ENCODE results near the gene CCNE1. TPM values are rescaled to one million over a fixed set of nuclear protein-coding genes. Genes with fewer than 3 reads are reported as not detected.

The CCNE1 gene
- total RNA-seq, 1 donor = 4.7 TPM

- Histone ChIP-seq H3K4me2 (ENCODE audit: insufficient read depth, low read length) (no peak overlapping the region), H3K79me2 (ENCODE audit: insufficient read depth, low read length) (no peaks in the 10 kb centered on the region), H3K4me1 (ENCODE audit: insufficient read depth, low read length) (no peaks in the 10 kb centered on the region), H3K27me3 (ENCODE audit: insufficient read depth, low read length) (no peaks in the 10 kb centered on the region), H3K4me3 (ENCODE audit: insufficient read depth, low read length) (no peak overlapping the region), H4K20me1 (ENCODE audit: insufficient read depth, low read length) (no peaks in the 10 kb centered on the region), H3K27ac (ENCODE audit: low read depth, low read length) (no peak overlapping the region), H2AFZ (ENCODE audit: low read length) (no peak overlapping the region), H3K36me3 (ENCODE audit: insufficient read depth, low read length) (no peaks in the 10 kb centered on the region), H3K9me3 (ENCODE audit: low read depth, low read length) (no peaks in the 10 kb centered on the region)
- TF ChIP-seq CTCF (IDR thresholded peaks at IDR 0.05; ENCODE audit: extremely low read depth, low read depth, low read length) = no peak
- no peak for DNase-seq (ENCODE audit: insufficient read length, low spot score, missing footprints)
These were observed 42.2 kb downstream of the CCNE1 start for GRCh38 chr19:29854033-29854432.

- DNase-seq (ENCODE audit: insufficient read length, low spot score, missing footprints) = no peak
- no peaks in the 10 kb centered on the region for H3K9me3 ChIP-seq (ENCODE audit: low read depth, low read length)
- no peaks in the 10 kb centered on the region for H3K79me2 ChIP-seq (ENCODE audit: insufficient read depth, low read length)
- no peak overlapping the region for H2AFZ ChIP-seq (ENCODE audit: low read length)
- H3K36me3 ChIP-seq (ENCODE audit: insufficient read depth, low read length) = no peaks in the 10 kb centered on the region
- H3K27ac ChIP-seq (ENCODE audit: low read depth, low read length) = no peak overlapping the region
- H4K20me1 ChIP-seq (ENCODE audit: insufficient read depth, low read length) = no peaks in the 10 kb centered on the region
- TF ChIP-seq CTCF (IDR thresholded peaks at IDR 0.05; ENCODE audit: extremely low read depth, low read depth, low read length) = no peak
- H3K4me1 ChIP-seq (ENCODE audit: insufficient read depth, low read length) = no peaks in the 10 kb centered on the region
- H3K27me3 ChIP-seq (ENCODE audit: insufficient read depth, low read length) = no peaks in the 10 kb centered on the region
- H3K4me3 ChIP-seq (ENCODE audit: insufficient read depth, low read length) = no peak overlapping the region
- H3K4me2 ChIP-seq (ENCODE audit: insufficient read depth, low read length) = no peak overlapping the region
These were observed 43.3 kb downstream of the CCNE1 start for GRCh38 chr19:29855087-29855486.

- no peaks in the 10 kb centered on the region for H3K27me3 ChIP-seq (ENCODE audit: insufficient read depth, low read length)
- H3K4me1 ChIP-seq (ENCODE audit: insufficient read depth, low read length) = no peaks in the 10 kb centered on the region
- DNase-seq (ENCODE audit: insufficient read length, low spot score, missing footprints) = no peak
- no peaks in the 10 kb centered on the region for H3K36me3 ChIP-seq (ENCODE audit: insufficient read depth, low read length)
- H3K27ac ChIP-seq (ENCODE audit: low read depth, low read length) = no peak overlapping the region
- no peak overlapping the region for H2AFZ ChIP-seq (ENCODE audit: low read length)
- no peak overlapping the region for H3K4me2 ChIP-seq (ENCODE audit: insufficient read depth, low read length)
- H3K4me3 ChIP-seq (ENCODE audit: insufficient read depth, low read length) = no peak overlapping the region
- H4K20me1 ChIP-seq (ENCODE audit: insufficient read depth, low read length) = no peaks in the 10 kb centered on the region
- no peaks in the 10 kb centered on the region for H3K79me2 ChIP-seq (ENCODE audit: insufficient read depth, low read length)
- H3K9me3 ChIP-seq (ENCODE audit: low read depth, low read length) = no peaks in the 10 kb centered on the region
- TF ChIP-seq CTCF (IDR thresholded peaks at IDR 0.05; ENCODE audit: extremely low read depth, low read depth, low read length) = no peak
These were observed 44.1 kb downstream of the CCNE1 start for GRCh38 chr19:29855741-29856500.

GRCh38 chr19:29858000-29858596 lies 46.3 kb downstream of the CCNE1 start:
- DNase-seq (ENCODE audit: insufficient read length, low spot score, missing footprints) = no peak
- H3K27ac ChIP-seq (ENCODE audit: low read depth, low read length) = no peak overlapping the region
- H3K4me2 ChIP-seq (ENCODE audit: insufficient read depth, low read length) = no peak overlapping the region
- H3K9me3 ChIP-seq (ENCODE audit: low read depth, low read length) = no peaks in the 10 kb centered on the region
- no peaks in the 10 kb centered on the region for H4K20me1 ChIP-seq (ENCODE audit: insufficient read depth, low read length)
- no peaks in the 10 kb centered on the region for H3K36me3 ChIP-seq (ENCODE audit: insufficient read depth, low read length)
- peak; percentile 39 for TF ChIP-seq CTCF (IDR thresholded peaks at IDR 0.05; ENCODE audit: extremely low read depth, low read depth, low read length)
- no peaks in the 10 kb centered on the region for H3K27me3 ChIP-seq (ENCODE audit: insufficient read depth, low read length)
- no peaks in the 10 kb centered on the region for H3K4me1 ChIP-seq (ENCODE audit: insufficient read depth, low read length)
- no peaks in the 10 kb centered on the region for H3K79me2 ChIP-seq (ENCODE audit: insufficient read depth, low read length)
- no peak overlapping the region for H3K4me3 ChIP-seq (ENCODE audit: insufficient read depth, low read length)
- H2AFZ ChIP-seq (ENCODE audit: low read length) = no peak overlapping the region

Measured in osteoblast (primary cell).